HUES64 (cell line): ENCODE results near the gene PASK.

Experiments
- H3K27ac ChIP-seq: 2 replicates; pipeline ENCODE4 v1.7.0; 2013; ENCODE audit warnings: low read depth, low read length, inconsistent platforms
- H3K27me3 ChIP-seq: 2 replicates; pipeline ENCODE4 v1.6.1; 2013; ENCODE audit warnings: mild to moderate bottlenecking, low read length; ENCODE audit not compliant: insufficient read depth
- H3K36me3 ChIP-seq: 2 replicates; pipeline ENCODE4 v1.6.1; 2013; ENCODE audit warnings: mild to moderate bottlenecking, low read length; ENCODE audit not compliant: insufficient read depth
- H3K4me1 ChIP-seq: 2 replicates; pipeline ENCODE4 v1.6.1; 2013; ENCODE audit warnings: mild to moderate bottlenecking, low read length, moderate library complexity; ENCODE audit not compliant: insufficient read depth
- H3K4me3 ChIP-seq: 2 replicates; pipeline ENCODE4 v1.5.1; 2013; ENCODE audit warnings: mild to moderate bottlenecking, low read length, moderate library complexity
- H3K9ac ChIP-seq: 2 replicates; pipeline ENCODE4 v1.6.1; 2013; ENCODE audit warnings: mild to moderate bottlenecking, low read depth, low read length
- H3K9me3 ChIP-seq: 2 replicates; pipeline ENCODE4 v1.6.1; 2013; ENCODE audit warnings: low read depth, low read length; ENCODE audit not compliant: insufficient read depth
- WGBS: fragments of 150-250, 120-280 bp; methylation state at CpG from one replicate; pipeline ENCODE4 v1.1.7; 2013; ENCODE audit warnings: missing lambda C conversion rate; 5-methylcytosine and 5-hydroxymethylcytosine counted together

Gene PASK

DNA sequence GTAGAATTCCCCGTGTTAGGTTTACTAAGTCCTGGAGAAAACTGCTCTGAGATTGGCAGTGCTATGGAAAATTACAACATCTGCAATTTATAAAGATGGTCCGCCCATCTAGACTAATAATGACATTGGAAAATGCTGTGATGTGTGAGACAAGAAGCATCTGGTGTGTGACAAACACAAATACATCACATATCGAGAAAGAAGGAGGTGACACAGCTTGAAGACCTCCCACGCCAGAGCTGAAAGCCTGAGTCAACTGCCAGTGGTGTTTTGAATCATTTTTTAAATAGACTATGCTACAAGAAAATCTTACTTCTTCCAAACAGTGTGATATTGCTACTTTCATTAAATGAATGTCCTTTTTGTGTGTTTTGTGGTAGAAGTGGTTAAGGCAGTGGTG lies 30.6 kb upstream of the PASK start:
- no peaks in the 10 kb centered on the region for H3K27me3 ChIP-seq
- no peak overlapping the region for H3K4me3 ChIP-seq
- H3K27ac ChIP-seq: no peak overlapping the region
- 100% methylated on average over 4 of the region's 4 CpGs for WGBS
- H3K9ac ChIP-seq: no peak overlapping the region
- peaks cover 15% of the 10 kb centered on the region for H3K36me3 ChIP-seq
- no peaks in the 10 kb centered on the region for H3K9me3 ChIP-seq
- H3K4me1 ChIP-seq: no peaks in the 10 kb centered on the region

DNA sequence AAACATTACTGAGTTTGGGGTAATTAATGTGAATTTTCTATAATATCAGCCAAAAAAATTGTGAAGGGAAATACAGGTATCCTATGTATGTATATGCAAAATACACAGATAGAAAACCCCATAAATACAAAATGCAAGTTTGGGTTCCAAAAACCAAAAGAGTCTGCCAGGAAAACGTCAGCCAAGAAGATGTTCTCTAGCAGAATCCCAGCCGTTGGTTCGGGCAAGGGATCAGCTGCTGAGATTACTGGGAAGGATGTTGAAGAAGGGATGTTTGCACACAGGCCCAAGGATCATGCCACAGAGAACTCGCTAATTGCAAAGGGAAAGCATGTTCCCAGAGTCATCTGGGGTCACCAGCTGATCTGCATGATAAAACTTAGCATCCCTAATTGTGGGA lies 29.7 kb upstream of the PASK start:
- Histone ChIP-seq H3K4me3 (no peak overlapping the region), H3K9ac (no peak overlapping the region), H3K36me3 (peaks cover 16% of the 10 kb centered on the region), H3K9me3 (no peaks in the 10 kb centered on the region), H3K27me3 (no peaks in the 10 kb centered on the region), H3K27ac (no peak overlapping the region), H3K4me1 (no peaks in the 10 kb centered on the region)
- 85% methylated on average over 4 of the region's 4 CpGs for WGBS

DNA sequence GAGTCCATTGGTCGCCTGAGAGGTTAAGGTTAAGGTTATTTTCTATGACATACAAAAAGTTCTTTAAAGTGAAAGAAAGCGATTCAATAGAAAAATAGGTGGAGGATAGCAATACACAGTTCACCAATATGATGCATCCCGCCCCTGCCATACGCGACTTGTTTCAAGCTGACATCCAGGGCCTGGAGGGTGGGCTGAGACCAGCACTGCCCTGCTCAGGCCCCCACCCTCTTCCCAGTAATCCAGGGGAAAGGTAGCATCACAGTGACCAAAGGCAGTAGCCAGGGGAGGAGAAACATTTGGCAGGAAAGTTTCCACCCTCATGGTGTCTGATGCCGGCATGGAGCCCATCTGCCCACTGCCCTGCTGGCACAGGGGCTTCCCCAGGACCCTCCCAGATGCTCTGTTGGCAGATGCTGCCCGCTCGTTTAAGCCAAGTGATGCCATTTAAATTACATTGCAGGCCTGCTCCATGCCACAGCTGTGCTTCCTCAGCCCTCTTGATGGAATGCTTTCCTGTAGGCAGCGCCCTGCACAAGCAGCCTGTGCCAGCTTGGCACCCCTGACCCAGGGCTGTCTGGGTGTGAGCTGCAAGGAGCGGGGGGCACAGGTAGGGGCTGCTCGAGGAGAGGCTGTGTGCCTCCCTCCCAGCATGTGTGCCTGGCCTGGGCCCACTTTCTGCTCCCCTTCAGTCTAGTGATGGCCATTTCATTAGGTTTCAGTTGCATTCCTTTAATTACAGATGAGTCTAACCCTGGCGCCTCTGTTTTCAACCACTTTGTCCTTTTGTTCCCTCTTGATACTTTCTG lies 28.5 kb upstream of the PASK start:
- H3K9ac ChIP-seq: no peak overlapping the region
- H3K27ac ChIP-seq: no peak overlapping the region
- H3K36me3 ChIP-seq: peaks cover 13% of the 10 kb centered on the region
- no peak overlapping the region for H3K4me3 ChIP-seq
- H3K27me3 ChIP-seq: no peaks in the 10 kb centered on the region
- WGBS: 94% methylated on average over 12 of the region's 12 CpGs
- H3K4me1 ChIP-seq: no peaks in the 10 kb centered on the region
- no peaks in the 10 kb centered on the region for H3K9me3 ChIP-seq

DNA sequence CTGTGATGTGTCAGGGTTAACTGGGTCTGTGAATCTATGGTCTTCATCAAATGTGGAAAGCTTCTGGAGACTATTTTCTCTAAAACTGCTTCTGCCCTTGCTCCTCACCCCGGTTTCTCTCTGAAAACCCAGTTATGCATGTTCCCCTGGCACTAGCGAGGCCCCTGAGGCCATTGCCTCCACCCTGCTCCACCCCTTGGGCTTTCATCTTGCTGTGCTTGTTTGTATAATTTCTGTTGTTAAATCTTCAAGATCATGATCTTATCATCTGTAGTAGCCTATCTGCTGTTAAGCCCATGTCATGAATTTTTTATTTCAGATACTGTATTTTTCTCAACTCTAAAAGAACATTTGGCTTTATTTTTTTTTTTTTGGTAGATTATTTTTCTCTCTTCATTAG lies 24.3 kb upstream of the PASK start:
- H3K27ac ChIP-seq: no peak overlapping the region
- no peaks in the 10 kb centered on the region for H3K27me3 ChIP-seq
- H3K9ac ChIP-seq: no peak overlapping the region
- no peaks in the 10 kb centered on the region for H3K4me1 ChIP-seq
- H3K4me3 ChIP-seq: no peak overlapping the region
- peaks cover 11% of the 10 kb centered on the region; the same call in 1 of the 2 replicates for H3K9me3 ChIP-seq
- peaks cover 28% of the 10 kb centered on the region for H3K36me3 ChIP-seq
- 93% methylated on average over 2 of the region's 2 CpGs for WGBS

DNA sequence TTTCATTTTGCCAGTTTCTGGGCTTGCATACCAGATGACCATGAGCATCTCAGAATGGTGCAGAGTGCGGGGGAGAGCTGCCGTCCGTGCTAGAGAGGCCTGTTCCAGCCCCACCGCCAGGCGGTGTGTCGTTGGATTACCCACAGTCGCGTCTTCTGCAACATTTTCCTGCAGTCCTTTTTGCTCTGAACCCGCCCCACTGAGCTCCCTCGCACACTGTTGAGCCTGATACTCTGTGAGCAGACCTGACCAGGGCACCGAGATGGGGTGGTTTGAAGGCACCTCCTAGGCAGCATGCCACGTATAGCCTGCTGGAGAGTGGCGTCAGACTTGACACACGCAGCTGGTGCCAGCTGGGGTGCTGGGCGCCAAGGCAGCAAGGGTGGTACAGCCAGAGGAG lies 19.1 kb upstream of the PASK start:
- no peak overlapping the region for H3K27ac ChIP-seq
- no peaks in the 10 kb centered on the region for H3K27me3 ChIP-seq
- H3K4me1 ChIP-seq: no peaks in the 10 kb centered on the region
- H3K36me3 ChIP-seq: peaks cover 55% of the 10 kb centered on the region
- H3K4me3 ChIP-seq: no peak overlapping the region
- H3K9ac ChIP-seq: no peak overlapping the region
- H3K9me3 ChIP-seq: peaks cover 11% of the 10 kb centered on the region; the same call in 1 of the 2 replicates
- 95% methylated on average over 15 of the region's 15 CpGs for WGBS

DNA sequence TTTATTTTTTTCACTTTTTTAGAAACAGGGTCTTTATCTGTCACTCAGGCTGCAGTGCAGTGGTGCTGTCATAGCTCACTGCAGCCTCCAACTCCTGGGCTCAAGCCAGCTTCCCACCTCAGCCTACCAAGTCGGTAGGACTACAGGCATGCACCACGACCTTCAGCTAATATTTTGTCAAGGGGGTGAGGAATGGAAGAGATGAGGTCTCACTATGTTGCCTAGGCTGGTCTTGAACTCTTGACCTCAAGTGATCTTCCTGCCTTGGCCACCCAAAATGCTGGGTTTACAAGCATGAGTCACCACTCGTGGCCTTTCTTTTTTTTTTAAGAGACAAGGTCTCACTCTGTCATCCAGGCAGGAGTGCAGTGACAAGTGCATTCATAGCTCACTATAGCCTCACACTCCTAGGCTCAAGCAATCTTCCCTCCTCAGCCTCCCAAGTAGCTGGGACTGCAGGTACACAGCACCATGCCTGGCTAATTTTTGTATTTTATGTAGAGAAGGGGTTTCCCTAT lies 14.4 kb upstream of the PASK start:
- no peaks in the 10 kb centered on the region for H3K27me3 ChIP-seq
- no peak overlapping the region for H3K9ac ChIP-seq
- H3K4me3 ChIP-seq: no peak overlapping the region
- no peaks in the 10 kb centered on the region for H3K4me1 ChIP-seq
- H3K9me3 ChIP-seq: no peaks in the 10 kb centered on the region
- no peak overlapping the region for H3K27ac ChIP-seq
- 95% methylated on average over 3 of the region's 3 CpGs for WGBS
- peaks cover 58% of the 10 kb centered on the region for H3K36me3 ChIP-seq

DNA sequence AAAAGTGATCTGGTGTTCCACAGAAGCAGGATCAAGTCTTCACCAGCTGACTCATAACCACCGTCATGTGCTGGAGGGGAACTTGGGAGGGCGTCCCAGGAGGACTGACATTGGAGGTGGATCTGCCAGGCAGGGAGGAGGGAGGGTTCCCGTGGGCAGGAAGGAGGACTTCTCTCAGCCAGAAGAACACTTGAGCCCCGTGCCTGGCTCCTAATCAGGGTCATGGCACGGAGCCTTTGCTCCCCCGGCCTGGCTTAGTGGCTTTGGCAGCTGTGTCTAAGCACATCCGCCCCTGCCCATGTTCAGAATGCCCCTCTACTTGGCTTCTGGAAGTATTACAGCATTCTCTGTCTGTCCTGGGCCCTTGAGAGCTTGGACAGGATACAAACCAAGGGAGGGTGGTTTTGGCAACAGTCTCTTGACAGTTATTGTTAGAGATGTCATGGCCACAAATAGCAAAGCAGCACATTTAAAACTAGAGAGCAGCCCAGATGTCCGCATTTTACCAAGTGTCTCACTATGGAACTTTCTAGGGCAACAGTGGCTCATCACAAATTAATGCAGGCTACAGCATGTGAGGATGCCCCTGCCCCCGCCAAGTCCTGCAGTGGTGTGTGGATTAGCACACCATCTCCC lies 12.5 kb upstream of the PASK start:
- H3K9ac ChIP-seq: no peak overlapping the region
- 81% methylated on average over 9 of the region's 9 CpGs for WGBS
- H3K9me3 ChIP-seq: no peaks in the 10 kb centered on the region
- peaks cover 53% of the 10 kb centered on the region for H3K36me3 ChIP-seq
- no peak overlapping the region for H3K27ac ChIP-seq
- no peaks in the 10 kb centered on the region for H3K27me3 ChIP-seq
- H3K4me3 ChIP-seq: no peak overlapping the region
- H3K4me1 ChIP-seq: 0 out of 2 replicates have a peak, but pooled peaks cover 7% of the 10 kb centered on the region

DNA sequence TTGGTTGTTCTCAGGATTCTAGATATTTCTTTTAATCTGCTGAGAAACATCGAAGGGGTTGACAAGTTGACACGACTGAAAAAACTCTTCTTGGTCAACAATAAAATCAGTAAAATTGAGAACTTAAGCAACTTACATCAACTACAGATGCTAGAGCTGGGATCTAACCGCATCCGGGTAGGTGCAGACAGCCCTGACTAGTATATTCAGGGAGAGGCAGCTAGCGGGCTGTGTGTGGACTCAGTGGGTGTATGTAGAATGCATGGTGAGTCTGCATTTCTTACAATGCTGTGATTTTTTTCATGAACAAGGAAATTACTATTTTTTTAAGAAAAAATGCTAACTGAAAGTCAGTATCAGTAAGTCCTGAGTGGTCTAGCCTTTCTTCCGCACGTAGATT lies 11.0 kb upstream of the PASK start:
- 99% methylated on average over 7 of the region's 7 CpGs for WGBS
- Histone ChIP-seq H3K9ac (no peak overlapping the region), H3K4me1 (0 out of 2 replicates have a peak, but pooled peaks cover 9% of the 10 kb centered on the region), H3K36me3 (peaks cover 46% of the 10 kb centered on the region), H3K9me3 (no peaks in the 10 kb centered on the region), H3K27me3 (no peaks in the 10 kb centered on the region), H3K27ac (no peak overlapping the region), H3K4me3 (no peak overlapping the region)

DNA sequence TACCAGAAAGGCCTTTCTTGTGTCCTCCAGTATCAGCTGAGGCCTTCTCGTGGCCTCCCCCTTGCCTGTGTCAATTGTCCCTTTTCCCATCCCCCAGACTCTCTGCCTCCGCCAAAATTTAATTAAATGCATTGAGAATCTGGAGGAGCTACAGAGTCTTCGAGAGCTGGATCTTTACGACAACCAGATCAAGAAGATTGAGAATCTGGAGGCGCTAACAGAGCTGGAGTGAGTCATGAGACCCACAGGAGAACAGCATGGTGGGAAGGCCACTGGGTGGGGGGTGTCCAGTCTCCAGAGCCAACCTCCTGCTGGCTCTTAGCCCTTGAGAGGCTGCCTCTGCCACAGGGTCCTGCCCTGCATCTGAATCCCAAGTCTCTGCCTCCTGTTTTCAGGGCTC lies 9.8 kb upstream of the PASK start:
- H3K4me3 ChIP-seq: no peak overlapping the region
- 0 out of 2 replicates have a peak, but pooled peaks cover 9% of the 10 kb centered on the region for H3K4me1 ChIP-seq
- no peak overlapping the region for H3K27ac ChIP-seq
- WGBS: 95% methylated on average over 5 of the region's 5 CpGs
- peaks cover 48% of the 10 kb centered on the region for H3K36me3 ChIP-seq
- H3K27me3 ChIP-seq: no peaks in the 10 kb centered on the region
- H3K9me3 ChIP-seq: no peaks in the 10 kb centered on the region
- no peak overlapping the region for H3K9ac ChIP-seq

DNA sequence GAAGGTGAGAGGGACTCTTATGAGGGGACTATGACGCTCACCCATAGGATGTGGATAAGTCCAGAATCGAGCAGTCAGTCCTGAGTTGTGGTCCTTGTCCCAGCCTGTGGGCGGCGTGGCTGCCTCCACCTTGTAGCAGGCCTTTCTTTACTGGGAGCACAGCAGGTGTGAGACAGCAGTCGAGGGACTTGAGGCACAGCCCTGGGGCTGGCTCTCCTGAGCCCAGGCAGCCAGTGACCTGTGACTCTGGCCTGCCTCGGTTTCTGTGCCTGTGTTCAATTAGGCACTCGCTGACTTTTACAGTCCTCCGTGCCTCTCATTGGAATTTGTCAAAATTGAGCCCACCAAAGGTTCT lies 9.3 kb upstream of the PASK start:
- H3K27ac ChIP-seq: no peak overlapping the region
- H3K27me3 ChIP-seq: no peaks in the 10 kb centered on the region
- no peak overlapping the region for H3K4me3 ChIP-seq
- H3K36me3 ChIP-seq: peaks cover 42% of the 10 kb centered on the region
- H3K9ac ChIP-seq: no peak overlapping the region
- no peaks in the 10 kb centered on the region for H3K9me3 ChIP-seq
- 0 out of 2 replicates have a peak, but pooled peaks cover 9% of the 10 kb centered on the region for H3K4me1 ChIP-seq
- WGBS: 88% methylated on average over 8 of the region's 8 CpGs

DNA sequence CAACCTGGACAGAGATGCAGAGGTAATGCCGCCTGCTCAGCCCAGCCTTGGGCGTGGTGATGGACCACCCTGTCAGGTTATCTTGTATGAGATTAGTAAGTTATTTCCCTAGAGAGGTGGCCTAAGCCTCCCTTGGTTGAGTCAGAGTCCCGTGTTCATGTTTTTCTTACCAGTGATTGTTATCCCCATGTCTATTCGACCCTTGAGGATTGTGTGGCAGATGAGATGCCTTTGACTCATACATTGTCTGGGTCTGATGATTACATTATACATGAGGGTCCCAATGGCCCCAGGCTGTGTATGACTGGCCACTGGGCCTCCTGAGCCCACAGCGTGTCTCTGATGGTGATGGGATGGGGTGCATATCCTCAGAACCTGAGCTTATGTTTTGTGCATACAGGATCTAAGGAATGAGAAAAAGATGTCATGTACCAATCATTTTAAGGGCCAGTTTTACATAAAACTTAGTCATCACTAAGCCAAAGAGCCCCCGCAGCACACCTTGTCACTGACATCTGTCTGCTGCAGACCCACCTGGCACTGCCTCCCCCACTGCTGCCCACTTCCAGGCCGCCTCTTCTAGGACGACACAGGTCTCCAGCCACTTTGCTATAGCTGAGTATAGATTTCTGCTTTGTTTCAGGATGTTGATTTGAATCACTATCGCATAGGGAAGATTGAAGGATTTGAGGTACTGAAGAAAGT lies 8.7 kb upstream of the PASK start:
- WGBS: 94% methylated on average over 9 of the region's 9 CpGs

More for the DNA sequence above, 8.7 kb upstream of the PASK start:
- no peaks in the 10 kb centered on the region for H3K27me3 ChIP-seq
- no peaks in the 10 kb centered on the region for H3K9me3 ChIP-seq
- H3K4me3 ChIP-seq: no peak overlapping the region
- H3K4me1 ChIP-seq: 0 out of 2 replicates have a peak, but pooled peaks cover 9% of the 10 kb centered on the region
- no peak overlapping the region for H3K9ac ChIP-seq
- peaks cover 41% of the 10 kb centered on the region for H3K36me3 ChIP-seq
- H3K27ac ChIP-seq: no peak overlapping the region
